NCI-H1417 treated with DMSO at 0.1 percent for 48 hours (cell line): ENCODE measurements around the gene NUP43.
"Not testable (repeated sequence)": the region's sequence is repeated elsewhere in the genome, so short reads cannot be mapped to it uniquely, and the experiment has no call there.

Experiments used
- DNase-seq: peaks from one replicate; lab custom pipeline; 2025; lab: John Stamatoyannopoulos, UW

The NUP43 gene

GRCh38 chr6:149691201-149691600 lies 55.1 kb downstream of the NUP43 start:
- DNase-seq: no peak

- no peak for DNase-seq
These were observed 60.1 kb downstream of the NUP43 start for GRCh38 chr6:149686230-149686629.

- DNase-seq: no peak
These were observed 63.0 kb downstream of the NUP43 start for GRCh38 chr6:149683256-149683859.

- DNase-seq: not testable (repeated sequence)
These were observed 64.5 kb downstream of the NUP43 start for GRCh38 chr6:149681845-149682244.

- DNase-seq: no peak
These were observed 65.1 kb downstream of the NUP43 start for GRCh38 chr6:149681209-149681608.

- DNase-seq: no peak
These were observed 65.8 kb downstream of the NUP43 start for GRCh38 chr6:149680503-149680902.
